A549 (cell line): ENCODE results near the gene MCOLN1.

ENCODE experiments used
- CBX8 ChIP-seq: fragments of 200-600 bp; sonication (generic); IDR thresholded peaks from 2 replicates; pipeline ENCODE4 v1.6.1; 2016
- EP300 ChIP-seq, 2 experiments: fragments of >200 bp; sonication (Bioruptor Twin); formaldehyde crosslinking; IDR thresholded peaks; 2 replicates in 1 of 2; 3 replicates in 1 of 2; pipeline ENCODE4 v1.6.1; 2016 to 2017
- ESRRA ChIP-seq: fragments of 150-350 bp; IDR thresholded peaks from 2 replicates; pipeline ENCODE4 v1.6.1; 2014; ENCODE audit warnings: mild to moderate bottlenecking, low read length, borderline replicate concordance
- HOXB5 ChIP-seq: fragments of 250-450 bp; sonication (Bioruptor Pico); IDR thresholded peaks from 2 replicates; pipeline ENCODE4 v1.5.0; 2020; ENCODE audit warnings: mild to moderate bottlenecking, moderate library complexity
- NR3C1 ChIP-seq: fragments of >200 bp; sonication (Bioruptor Twin); formaldehyde crosslinking; IDR thresholded peaks from 3 replicates; pipeline ENCODE4 v1.6.1; 2017
- POLR2A ChIP-seq: IDR thresholded peaks from 2 replicates; pipeline ENCODE4 v1.6.1; 2012; ENCODE audit warnings: mild to moderate bottlenecking, low read length
- ZFP36 ChIP-seq: fragments of 450-650 bp; IDR thresholded peaks from 2 replicates; pipeline ENCODE4 v1.6.1; 2014; ENCODE audit warnings: borderline replicate concordance; ENCODE audit not compliant: partially characterized antibody
- TF ChIP-seq, protein P1 (sequence below): fragments of >200 bp; sonication (Bioruptor Twin); formaldehyde crosslinking; IDR thresholded peaks from 3 replicates; pipeline ENCODE4 v1.5.1; 2016
- TF ChIP-seq, protein P2 (sequence below): fragments of 200-600 bp; sonication (generic); IDR thresholded peaks from 2 replicates; pipeline ENCODE4 v1.6.1; 2016; ENCODE audit warnings: antibody characterized with exemption, mild to moderate bottlenecking, moderate library complexity
- TF ChIP-seq, protein P3 (sequence below): IDR thresholded peaks from 2 replicates; pipeline ENCODE4 v1.6.1; 2012

DNA sequence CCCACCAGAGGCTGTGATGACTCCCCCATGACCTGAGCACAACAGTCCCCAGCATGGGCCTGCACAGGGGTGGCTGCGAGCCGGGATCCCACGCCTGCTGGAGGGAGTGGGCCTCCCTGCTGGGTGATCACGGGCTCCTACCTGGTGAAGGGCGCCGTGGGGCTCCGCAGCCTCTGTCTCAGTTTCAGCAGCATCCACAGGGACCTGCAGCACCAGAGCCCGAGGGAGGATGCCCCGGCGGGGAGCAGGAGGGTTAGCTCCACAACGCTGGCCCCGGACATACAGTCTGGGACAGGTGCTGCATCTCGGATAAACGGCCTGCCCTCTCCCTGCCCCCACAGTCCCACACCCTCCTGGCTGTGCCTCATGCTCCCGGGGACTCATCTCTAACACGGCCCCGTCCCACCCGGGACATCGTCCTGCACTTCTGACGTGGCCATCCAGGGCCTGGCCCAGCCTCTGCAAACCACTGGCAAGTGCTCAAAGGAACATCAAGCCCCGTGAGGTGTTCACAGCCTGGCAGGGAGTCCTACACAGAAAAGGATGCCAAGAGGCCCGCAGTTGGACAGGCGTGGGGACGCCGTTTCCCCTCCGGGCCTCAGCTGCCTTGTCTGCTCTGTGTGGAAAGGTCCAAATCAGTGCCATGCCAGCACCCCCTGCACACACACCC lies 44.1 kb upstream of the MCOLN1 start:
- TF ChIP-seq, protein P1, sequence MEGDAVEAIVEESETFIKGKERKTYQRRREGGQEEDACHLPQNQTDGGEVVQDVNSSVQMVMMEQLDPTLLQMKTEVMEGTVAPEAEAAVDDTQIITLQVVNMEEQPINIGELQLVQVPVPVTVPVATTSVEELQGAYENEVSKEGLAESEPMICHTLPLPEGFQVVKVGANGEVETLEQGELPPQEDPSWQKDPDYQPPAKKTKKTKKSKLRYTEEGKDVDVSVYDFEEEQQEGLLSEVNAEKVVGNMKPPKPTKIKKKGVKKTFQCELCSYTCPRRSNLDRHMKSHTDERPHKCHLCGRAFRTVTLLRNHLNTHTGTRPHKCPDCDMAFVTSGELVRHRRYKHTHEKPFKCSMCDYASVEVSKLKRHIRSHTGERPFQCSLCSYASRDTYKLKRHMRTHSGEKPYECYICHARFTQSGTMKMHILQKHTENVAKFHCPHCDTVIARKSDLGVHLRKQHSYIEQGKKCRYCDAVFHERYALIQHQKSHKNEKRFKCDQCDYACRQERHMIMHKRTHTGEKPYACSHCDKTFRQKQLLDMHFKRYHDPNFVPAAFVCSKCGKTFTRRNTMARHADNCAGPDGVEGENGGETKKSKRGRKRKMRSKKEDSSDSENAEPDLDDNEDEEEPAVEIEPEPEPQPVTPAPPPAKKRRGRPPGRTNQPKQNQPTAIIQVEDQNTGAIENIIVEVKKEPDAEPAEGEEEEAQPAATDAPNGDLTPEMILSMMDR = no peak
- no peak for TF ChIP-seq ESRRA
- TF ChIP-seq ZFP36 = no peak
- no peak for TF ChIP-seq CBX8
- TF ChIP-seq, protein P2, sequence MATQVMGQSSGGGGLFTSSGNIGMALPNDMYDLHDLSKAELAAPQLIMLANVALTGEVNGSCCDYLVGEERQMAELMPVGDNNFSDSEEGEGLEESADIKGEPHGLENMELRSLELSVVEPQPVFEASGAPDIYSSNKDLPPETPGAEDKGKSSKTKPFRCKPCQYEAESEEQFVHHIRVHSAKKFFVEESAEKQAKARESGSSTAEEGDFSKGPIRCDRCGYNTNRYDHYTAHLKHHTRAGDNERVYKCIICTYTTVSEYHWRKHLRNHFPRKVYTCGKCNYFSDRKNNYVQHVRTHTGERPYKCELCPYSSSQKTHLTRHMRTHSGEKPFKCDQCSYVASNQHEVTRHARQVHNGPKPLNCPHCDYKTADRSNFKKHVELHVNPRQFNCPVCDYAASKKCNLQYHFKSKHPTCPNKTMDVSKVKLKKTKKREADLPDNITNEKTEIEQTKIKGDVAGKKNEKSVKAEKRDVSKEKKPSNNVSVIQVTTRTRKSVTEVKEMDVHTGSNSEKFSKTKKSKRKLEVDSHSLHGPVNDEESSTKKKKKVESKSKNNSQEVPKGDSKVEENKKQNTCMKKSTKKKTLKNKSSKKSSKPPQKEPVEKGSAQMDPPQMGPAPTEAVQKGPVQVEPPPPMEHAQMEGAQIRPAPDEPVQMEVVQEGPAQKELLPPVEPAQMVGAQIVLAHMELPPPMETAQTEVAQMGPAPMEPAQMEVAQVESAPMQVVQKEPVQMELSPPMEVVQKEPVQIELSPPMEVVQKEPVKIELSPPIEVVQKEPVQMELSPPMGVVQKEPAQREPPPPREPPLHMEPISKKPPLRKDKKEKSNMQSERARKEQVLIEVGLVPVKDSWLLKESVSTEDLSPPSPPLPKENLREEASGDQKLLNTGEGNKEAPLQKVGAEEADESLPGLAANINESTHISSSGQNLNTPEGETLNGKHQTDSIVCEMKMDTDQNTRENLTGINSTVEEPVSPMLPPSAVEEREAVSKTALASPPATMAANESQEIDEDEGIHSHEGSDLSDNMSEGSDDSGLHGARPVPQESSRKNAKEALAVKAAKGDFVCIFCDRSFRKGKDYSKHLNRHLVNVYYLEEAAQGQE = no peak
- TF ChIP-seq HOXB5 = no peak
- TF ChIP-seq EP300 (IDR thresholded peaks at IDR 0.05) = no peak
- TF ChIP-seq NR3C1 = no peak
- TF ChIP-seq POLR2A = no peak
- TF ChIP-seq, protein P3, sequence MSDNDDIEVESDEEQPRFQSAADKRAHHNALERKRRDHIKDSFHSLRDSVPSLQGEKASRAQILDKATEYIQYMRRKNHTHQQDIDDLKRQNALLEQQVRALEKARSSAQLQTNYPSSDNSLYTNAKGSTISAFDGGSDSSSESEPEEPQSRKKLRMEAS = no peak
